Measurements from ENCODE around the gene CORIN. TPM values are rescaled to one million over a fixed set of nuclear protein-coding genes. Genes with fewer than 3 reads are reported as not detected.

Gene CORIN
- total RNA-seq, 2 experiments from 2014 or later: not detected

DNA sequence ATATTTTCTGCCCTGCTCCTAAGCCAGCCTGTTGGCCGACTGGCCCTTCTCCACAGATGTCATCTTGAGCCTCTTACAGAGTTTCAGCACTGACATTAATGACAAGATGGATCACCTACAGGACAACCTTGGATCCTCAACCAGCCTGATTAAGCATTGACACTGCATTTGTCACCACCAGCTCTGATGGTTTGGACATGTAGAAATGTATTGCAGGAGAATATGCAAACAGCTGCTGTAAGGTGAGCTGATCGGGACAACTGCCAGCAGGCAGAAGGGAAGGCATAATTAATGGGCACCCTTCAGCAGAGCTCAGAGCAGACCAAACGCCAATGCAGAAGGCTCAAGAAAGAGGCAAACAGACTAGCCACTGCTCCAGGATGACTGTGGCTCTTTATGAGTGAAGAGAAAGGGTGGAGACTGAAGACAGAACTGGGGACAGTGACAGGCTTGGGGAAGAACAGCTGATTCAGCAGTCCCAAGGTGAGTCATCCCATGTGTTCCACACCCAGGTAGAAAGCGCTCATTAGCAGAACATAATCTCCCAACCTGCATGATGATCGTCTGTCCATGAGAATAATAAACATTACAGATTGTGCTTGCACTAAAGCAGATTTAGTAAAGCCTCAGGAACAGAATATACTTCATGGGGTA is 6.7 kb downstream of the CORIN start:
- Mint-ChIP-seq H3K4me1 (ENCODE audit: low read depth) (peaks cover 50% of the 10 kb centered on the region), H3K36me3 (ENCODE audit: low read depth) (peaks cover 2% of the 10 kb centered on the region), H3K27ac (no peak overlapping the region), H3K4me3 (no peak overlapping the region), H3K9me3 (ENCODE audit: insufficient read depth) (no peaks in the 10 kb centered on the region), H3K27me3 (ENCODE audit: low read depth) (peaks cover 10% of the 10 kb centered on the region)
- ChIA-PET CTCF (interaction anchor here (1.2 to 1.3 kb wide), 2 partner anchors 103 to 126 kb away, joined by 3 to 4 read pairs; no protein-coding TSS in a partner anchor), POLR2A (no interaction called here)
- DNase-seq: no peak
- no peak for ATAC-seq

DNA sequence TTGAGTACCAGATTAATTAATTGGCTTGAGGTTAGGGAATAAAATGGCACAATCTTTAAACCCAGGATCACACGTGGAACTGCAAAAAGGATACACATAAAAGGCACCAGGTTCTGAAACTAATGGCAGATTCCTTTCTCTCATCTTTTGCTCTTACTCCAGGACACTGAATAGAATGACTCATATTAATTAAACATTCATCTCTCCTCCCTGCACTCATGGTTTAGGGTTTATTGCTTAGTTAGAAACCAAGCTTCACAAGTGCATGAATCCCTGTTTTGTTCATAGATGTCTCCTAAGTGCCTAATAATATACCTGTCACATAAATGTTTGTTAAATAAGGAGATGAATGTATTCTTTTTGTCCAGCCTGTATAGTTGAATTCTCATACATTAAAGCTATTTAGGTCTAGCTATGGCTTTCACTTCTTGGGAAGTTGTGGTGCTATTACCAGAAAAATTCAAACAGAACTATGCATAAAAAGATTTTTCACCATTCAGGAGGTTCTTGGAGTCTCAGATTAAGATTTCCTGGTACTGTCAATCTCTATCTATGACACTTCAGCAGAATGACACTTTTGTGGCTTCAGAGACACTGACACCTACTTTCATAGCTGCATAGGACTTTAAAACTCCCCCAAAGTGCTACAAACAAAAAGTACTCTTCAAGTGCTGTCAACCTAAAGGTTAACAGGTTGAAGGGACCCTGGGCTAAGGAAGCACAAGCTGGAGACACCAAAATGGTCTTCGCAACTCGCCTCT is 7.4 kb downstream of the CORIN start:
- ATAC-seq (no peak), DNase-seq (no peak)
- CTCF ChIA-PET: interaction anchor here (1.2 to 1.3 kb wide), 3 partner anchors 11 to 125 kb away, joined by 3 to 4 read pairs (median 4); no protein-coding TSS in a partner anchor
- no peak overlapping the region for H3K4me3 Mint-ChIP-seq
- peaks cover 46% of the 10 kb centered on the region for H3K4me1 Mint-ChIP-seq (ENCODE audit: low read depth)
- no peak overlapping the region for H3K27ac Mint-ChIP-seq
- POLR2A ChIA-PET: no interaction called here
- peaks cover 2% of the 10 kb centered on the region for H3K36me3 Mint-ChIP-seq (ENCODE audit: low read depth)
- H3K27me3 Mint-ChIP-seq (ENCODE audit: low read depth): peaks cover 11% of the 10 kb centered on the region
- H3K9me3 Mint-ChIP-seq (ENCODE audit: insufficient read depth): no peaks in the 10 kb centered on the region

DNA sequence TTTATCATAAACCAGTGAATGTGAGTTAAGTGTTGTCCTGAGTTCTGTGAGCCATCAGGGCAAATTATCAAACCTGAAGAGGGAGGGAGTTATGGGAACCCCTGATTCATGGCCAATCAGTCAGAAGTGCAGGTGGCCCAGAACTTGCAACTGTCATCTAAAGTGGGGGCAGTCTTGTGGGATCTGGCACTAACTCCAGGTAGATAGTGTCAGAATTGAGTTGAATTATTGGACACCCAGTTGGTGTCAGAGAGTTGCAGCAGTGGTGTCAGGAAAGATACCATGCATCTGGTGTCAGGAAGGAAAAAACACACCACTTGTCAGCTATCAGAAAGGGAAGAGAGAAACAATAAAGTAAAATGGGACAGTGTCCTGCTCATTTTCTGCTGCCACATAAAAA is 8.4 kb downstream of the CORIN start:
- no peak overlapping the region for H3K4me3 Mint-ChIP-seq
- H3K27me3 Mint-ChIP-seq (ENCODE audit: low read depth): peaks cover 11% of the 10 kb centered on the region
- peaks cover 43% of the 10 kb centered on the region for H3K4me1 Mint-ChIP-seq (ENCODE audit: low read depth)
- no peaks in the 10 kb centered on the region for H3K9me3 Mint-ChIP-seq (ENCODE audit: insufficient read depth)
- H3K27ac Mint-ChIP-seq: no peak overlapping the region
- ATAC-seq: no peak
- H3K36me3 Mint-ChIP-seq (ENCODE audit: low read depth): peaks cover 2% of the 10 kb centered on the region
- ChIA-PET CTCF (interaction anchor here (1.2 kb wide), 1 partner anchor 12 kb away, joined by 4 read pairs; no protein-coding TSS in a partner anchor), POLR2A (no interaction called here)
- DNase-seq: no peak

DNA sequence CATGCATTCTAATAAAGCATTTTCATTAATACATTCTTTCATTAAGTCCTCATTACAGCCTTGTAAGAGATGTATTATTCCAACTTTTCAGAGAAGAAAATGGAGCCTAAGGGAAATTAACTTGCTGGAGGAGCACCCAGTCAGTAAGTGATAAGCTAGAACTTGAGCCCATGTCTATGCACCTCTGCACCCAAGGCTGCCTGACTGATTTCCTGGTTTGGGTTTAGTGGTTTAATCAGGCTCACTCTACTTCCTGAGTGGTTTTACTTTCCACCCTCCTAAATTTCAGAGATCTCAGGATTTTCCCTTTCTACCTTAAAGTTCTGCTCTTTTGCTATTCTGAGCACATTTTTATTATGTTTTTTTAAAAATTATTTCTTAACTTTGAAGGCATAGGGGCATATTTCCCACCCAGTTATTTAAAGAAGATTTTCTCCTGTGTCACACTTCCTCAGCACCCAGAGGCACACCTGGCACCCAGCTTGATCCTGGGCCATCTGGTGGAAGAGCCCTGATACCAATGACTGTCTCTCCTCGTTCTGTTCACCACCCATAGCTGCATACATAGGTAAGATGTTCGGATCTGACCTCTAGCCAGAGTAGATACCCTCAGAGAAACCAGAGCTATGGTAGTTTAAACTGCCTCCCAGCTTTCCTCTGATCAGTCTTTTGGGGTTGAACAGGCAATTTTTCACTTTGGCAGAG is 10.4 kb downstream of the CORIN start:
- Mint-ChIP-seq H3K4me3 (no peak overlapping the region), H3K27me3 (ENCODE audit: low read depth) (peaks cover 2% of the 10 kb centered on the region), H3K27ac (no peak overlapping the region), H3K9me3 (ENCODE audit: insufficient read depth) (no peaks in the 10 kb centered on the region), H3K4me1 (ENCODE audit: low read depth) (peaks cover 43% of the 10 kb centered on the region), H3K36me3 (ENCODE audit: low read depth) (no peaks in the 10 kb centered on the region)
- CTCF ChIA-PET: interaction anchor here (2.5 kb wide), 1 partner anchor 9 kb away, joined by 16 read pairs; the partner anchor contains the start of gene CORIN
- DNase-seq (peak; percentile 23), ATAC-seq (peak; percentile 77)
- POLR2A ChIA-PET: no interaction called here

DNA sequence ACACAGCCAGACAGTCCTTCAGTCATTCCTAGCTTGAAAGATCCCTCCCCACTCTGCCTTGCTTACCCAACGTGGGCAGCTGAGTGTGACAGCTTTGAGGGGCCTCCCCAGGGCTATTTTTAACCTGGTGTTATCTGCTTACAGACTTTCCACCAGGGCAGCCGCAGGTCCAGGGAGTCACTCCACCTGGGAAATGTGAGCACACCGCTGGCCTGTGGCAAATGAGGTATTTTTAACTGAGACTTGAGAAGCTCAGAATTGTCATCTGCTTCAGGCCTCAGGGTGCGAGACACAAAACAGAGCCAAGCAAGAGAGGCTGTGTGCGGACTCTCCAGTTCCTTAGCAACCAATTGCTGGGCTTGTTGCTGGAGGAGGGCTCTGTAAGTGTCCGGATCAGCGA is 13.0 kb downstream of the CORIN start:
- peaks cover 2% of the 10 kb centered on the region for H3K27me3 Mint-ChIP-seq (ENCODE audit: low read depth)
- no peak overlapping the region for H3K4me3 Mint-ChIP-seq
- no peak for DNase-seq
- H3K9me3 Mint-ChIP-seq (ENCODE audit: insufficient read depth): no peaks in the 10 kb centered on the region
- POLR2A ChIA-PET: no interaction called here
- CTCF ChIA-PET: interaction anchor here (1.1 to 2.2 kb wide), 2 partner anchors 12 to 19 kb away, joined by 3 to 5 read pairs; no protein-coding TSS in a partner anchor
- H3K4me1 Mint-ChIP-seq (ENCODE audit: low read depth): peaks cover 33% of the 10 kb centered on the region
- H3K36me3 Mint-ChIP-seq (ENCODE audit: low read depth): no peaks in the 10 kb centered on the region
- no peak for ATAC-seq
- H3K27ac Mint-ChIP-seq: no peak overlapping the region

DNA sequence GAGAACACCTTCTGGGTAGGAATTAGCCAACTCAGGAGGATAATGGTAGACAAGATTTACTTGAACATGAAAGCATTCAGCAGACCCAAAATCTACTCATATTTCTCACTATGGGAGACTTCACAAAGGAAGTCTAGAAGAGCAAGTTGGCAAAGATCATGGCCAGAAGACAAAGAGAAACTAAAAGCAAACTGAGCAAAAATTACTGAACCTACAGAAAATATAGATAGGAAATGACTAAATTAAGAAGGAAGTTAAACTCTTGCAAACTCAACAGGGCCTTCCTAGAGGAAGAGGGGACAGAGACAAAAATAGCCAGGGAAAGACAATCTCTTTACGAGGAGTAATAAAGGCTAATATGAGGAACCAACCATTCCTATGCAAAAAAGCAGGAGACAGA is 18.7 kb downstream of the CORIN start:
- H3K27ac Mint-ChIP-seq: no peak overlapping the region
- H3K27me3 Mint-ChIP-seq (ENCODE audit: low read depth): peaks cover 23% of the 10 kb centered on the region
- DNase-seq: no peak
- ChIA-PET CTCF (interaction anchor here (0.6 kb wide), 1 partner anchor 18 kb away, joined by 3 read pairs; no protein-coding TSS in a partner anchor), POLR2A (no interaction called here)
- peaks cover 2% of the 10 kb centered on the region for H3K36me3 Mint-ChIP-seq (ENCODE audit: low read depth)
- peaks cover 15% of the 10 kb centered on the region for H3K4me1 Mint-ChIP-seq (ENCODE audit: low read depth)
- H3K9me3 Mint-ChIP-seq (ENCODE audit: insufficient read depth): no peaks in the 10 kb centered on the region
- no peak for ATAC-seq
- H3K4me3 Mint-ChIP-seq: no peak overlapping the region

DNA sequence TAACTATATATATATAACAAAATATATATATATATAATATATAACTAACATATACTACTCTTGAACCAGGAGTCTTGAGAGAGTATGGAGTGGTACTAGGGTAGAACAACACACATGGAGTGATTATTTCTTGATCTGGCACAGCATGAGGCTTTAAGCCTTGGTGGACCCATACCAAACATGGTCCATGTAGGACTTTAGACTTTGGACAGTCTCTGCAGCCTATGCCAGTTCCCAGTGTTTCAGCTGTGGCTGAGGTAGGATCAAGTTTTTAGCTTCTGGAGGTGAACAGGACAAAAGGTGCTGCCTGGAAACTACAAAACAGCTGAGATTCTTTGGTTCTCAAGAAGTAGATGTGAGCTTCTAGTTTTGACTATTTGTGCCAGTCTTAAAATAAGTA is 20.6 kb downstream of the CORIN start:
- H3K4me3 Mint-ChIP-seq: no peak overlapping the region
- no peak for DNase-seq
- no peak overlapping the region for H3K27ac Mint-ChIP-seq
- peaks cover 31% of the 10 kb centered on the region for H3K27me3 Mint-ChIP-seq (ENCODE audit: low read depth)
- H3K4me1 Mint-ChIP-seq (ENCODE audit: low read depth): peaks cover 15% of the 10 kb centered on the region
- ChIA-PET POLR2A (interaction anchor here (0.8 kb wide), 1 partner anchor 123 kb away, joined by 3 read pairs; no protein-coding TSS in a partner anchor), CTCF (interaction anchor here (1.0 kb wide), 1 partner anchor 22 kb away, joined by 4 read pairs; no protein-coding TSS in a partner anchor)
- peaks cover 2% of the 10 kb centered on the region for H3K36me3 Mint-ChIP-seq (ENCODE audit: low read depth)
- ATAC-seq: no peak
- H3K9me3 Mint-ChIP-seq (ENCODE audit: insufficient read depth): no peaks in the 10 kb centered on the region

DNA sequence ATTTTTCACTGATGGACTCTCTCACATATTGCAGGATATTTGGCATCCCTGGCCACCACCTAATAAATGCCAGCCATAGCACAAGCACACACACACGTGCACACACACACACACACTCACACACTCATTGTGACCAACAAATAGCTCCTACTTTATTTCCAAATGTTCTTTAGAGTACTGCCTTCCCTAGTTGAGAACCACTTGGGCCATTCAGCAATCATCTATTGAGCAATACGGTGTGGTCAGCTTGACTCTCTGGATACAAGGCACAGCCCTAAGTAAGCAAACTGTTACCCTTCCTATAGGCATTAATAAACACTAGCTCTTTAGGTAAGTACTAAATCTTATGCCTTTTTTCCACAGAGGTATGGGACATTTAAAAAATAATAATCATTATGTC is 21.1 kb downstream of the CORIN start:
- no peaks in the 10 kb centered on the region for H3K9me3 Mint-ChIP-seq (ENCODE audit: insufficient read depth)
- ChIA-PET CTCF (interaction anchor here (1.0 kb wide), 1 partner anchor 22 kb away, joined by 4 read pairs; no protein-coding TSS in a partner anchor), POLR2A (interaction anchor here (0.8 kb wide), 1 partner anchor 123 kb away, joined by 3 read pairs; no protein-coding TSS in a partner anchor)
- H3K4me3 Mint-ChIP-seq: no peak overlapping the region
- no peak for DNase-seq
- H3K4me1 Mint-ChIP-seq (ENCODE audit: low read depth): peaks cover 15% of the 10 kb centered on the region
- H3K36me3 Mint-ChIP-seq (ENCODE audit: low read depth): peaks cover 2% of the 10 kb centered on the region
- peaks cover 31% of the 10 kb centered on the region for H3K27me3 Mint-ChIP-seq (ENCODE audit: low read depth)
- H3K27ac Mint-ChIP-seq: no peak overlapping the region
- no peak for ATAC-seq

DNA sequence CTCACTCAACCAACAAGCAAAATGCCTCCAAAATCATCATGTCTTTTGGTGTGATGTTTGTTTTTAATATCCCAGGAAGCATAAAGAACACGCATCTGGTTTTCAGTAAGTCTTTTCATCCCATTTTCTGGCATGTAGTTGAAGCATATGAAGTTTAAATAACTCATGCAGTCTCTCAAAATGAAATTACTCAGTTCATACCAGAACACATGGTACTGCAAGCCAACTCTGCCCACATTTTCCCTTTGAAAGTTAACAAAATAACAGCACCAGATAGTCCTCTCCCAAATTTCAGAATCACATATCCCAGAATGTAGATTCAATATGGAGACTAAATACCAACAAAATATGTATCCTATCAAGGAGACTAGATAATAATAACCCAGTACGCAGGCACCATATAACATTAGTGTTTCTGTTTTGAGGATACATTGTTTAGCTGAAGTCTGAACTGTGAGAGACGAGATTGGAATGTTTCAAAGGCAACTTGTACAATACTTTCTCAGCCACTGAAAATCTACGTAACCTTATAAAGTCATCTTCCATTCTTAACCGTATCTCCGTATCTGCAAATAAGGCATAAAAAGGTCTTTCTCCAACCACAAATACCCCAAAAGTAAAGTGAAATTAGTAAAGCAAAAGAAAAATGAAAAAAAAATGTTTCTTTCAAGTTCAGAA is 23.1 kb downstream of the CORIN start:
- DNase-seq (no peak), ATAC-seq (no peak)
- CTCF ChIA-PET: interaction anchor here (0.9 kb wide), 1 partner anchor 127 kb away, joined by 3 read pairs; no protein-coding TSS in a partner anchor
- peaks cover 9% of the 10 kb centered on the region for H3K4me1 Mint-ChIP-seq (ENCODE audit: low read depth)
- H3K27ac Mint-ChIP-seq: no peak overlapping the region
- POLR2A ChIA-PET: interaction anchor here (0.6 kb wide), 1 partner anchor 319 kb away, joined by 5 read pairs; the partner anchor contains the start of gene TXK
- H3K27me3 Mint-ChIP-seq (ENCODE audit: low read depth): peaks cover 38% of the 10 kb centered on the region
- no peaks in the 10 kb centered on the region for H3K9me3 Mint-ChIP-seq (ENCODE audit: insufficient read depth)
- H3K4me3 Mint-ChIP-seq: no peak overlapping the region
- peaks cover 2% of the 10 kb centered on the region for H3K36me3 Mint-ChIP-seq (ENCODE audit: low read depth)

DNA sequence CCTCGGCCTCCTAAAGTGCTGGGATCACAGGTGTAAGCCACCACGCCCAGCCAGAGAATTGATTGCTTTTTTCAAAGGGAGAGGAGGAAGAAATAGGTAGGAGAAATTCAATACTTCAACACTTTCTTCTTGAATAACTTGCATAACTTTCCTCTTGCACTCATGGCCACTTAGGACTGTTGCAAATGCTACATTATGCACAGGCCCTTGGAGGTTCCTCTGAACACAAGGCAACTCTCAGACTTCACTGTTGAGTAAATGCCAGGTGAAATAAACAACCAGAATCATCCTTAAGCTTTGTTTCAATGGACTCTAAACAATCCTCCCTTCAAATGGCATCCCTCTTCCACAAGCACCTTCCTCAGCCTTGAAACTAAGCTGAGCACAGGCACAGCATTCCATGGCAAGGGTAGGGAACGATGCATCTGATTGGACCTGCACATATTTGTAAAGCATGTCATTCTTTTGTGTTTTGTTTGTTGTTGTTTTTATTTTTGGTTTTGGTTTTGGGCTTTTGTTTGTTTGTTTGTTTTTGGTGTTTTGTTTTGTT is 28.1 kb downstream of the CORIN start:
- H3K36me3 Mint-ChIP-seq (ENCODE audit: low read depth): no peaks in the 10 kb centered on the region
- no peak overlapping the region for H3K27ac Mint-ChIP-seq
- H3K27me3 Mint-ChIP-seq (ENCODE audit: low read depth): peaks cover 29% of the 10 kb centered on the region
- ATAC-seq (no peak), DNase-seq (no peak)
- CTCF ChIA-PET: no interaction called here
- H3K4me1 Mint-ChIP-seq (ENCODE audit: low read depth): no peaks in the 10 kb centered on the region
- H3K4me3 Mint-ChIP-seq: no peak overlapping the region
- POLR2A ChIA-PET: no interaction called here
- H3K9me3 Mint-ChIP-seq (ENCODE audit: insufficient read depth): no peaks in the 10 kb centered on the region

DNA sequence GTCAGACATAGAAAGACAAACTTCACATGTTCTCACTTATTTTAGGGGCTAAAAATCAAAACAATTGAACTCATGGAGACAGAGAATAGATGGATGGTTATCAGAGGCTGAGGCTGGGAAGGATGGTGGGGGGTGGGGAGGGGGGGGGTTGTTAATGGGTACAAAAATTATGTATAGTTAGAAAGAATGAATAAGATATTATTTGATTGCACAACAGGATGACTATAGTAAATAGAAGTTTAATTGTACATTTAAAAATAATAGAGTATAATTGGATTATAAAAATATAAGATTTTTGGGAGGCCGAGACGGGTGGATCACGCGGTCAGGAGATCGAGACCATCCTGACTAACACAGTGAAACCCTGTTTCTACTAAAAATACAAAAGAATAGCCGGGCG is 33.3 kb downstream of the CORIN start:
- H3K9me3 Mint-ChIP-seq (ENCODE audit: insufficient read depth): no peaks in the 10 kb centered on the region
- no peaks in the 10 kb centered on the region for H3K36me3 Mint-ChIP-seq (ENCODE audit: low read depth)
- peaks cover 7% of the 10 kb centered on the region for H3K27me3 Mint-ChIP-seq (ENCODE audit: low read depth)
- H3K4me1 Mint-ChIP-seq (ENCODE audit: low read depth): no peaks in the 10 kb centered on the region
- ATAC-seq (no peak), DNase-seq (no peak)
- H3K4me3 Mint-ChIP-seq: no peak overlapping the region
- ChIA-PET POLR2A (no interaction called here), CTCF (interaction anchor here (1.0 kb wide), 1 partner anchor 32 kb away, joined by 4 read pairs; no protein-coding TSS in a partner anchor)
- H3K27ac Mint-ChIP-seq: no peak overlapping the region

All from activated CD8-positive, alpha-beta T cell treated with anti-CD3 and anti-CD28 coated beads, Interleukin-2, amount 10 ng/mL, durations not matched to agents 7 days and 5 days (primary cell).